ENCODE measurements around the gene UNC5CL. TPM values are rescaled to one million over a fixed set of nuclear protein-coding genes. Genes with fewer than 3 reads are reported as not detected.

The UNC5CL gene
- total and polyA plus RNA-seq, 2 of the 8 experiments (the other 6 are each of a cell fraction or from before 2014, with no cell fraction given): 1.3 to 1.7 TPM

DNA sequence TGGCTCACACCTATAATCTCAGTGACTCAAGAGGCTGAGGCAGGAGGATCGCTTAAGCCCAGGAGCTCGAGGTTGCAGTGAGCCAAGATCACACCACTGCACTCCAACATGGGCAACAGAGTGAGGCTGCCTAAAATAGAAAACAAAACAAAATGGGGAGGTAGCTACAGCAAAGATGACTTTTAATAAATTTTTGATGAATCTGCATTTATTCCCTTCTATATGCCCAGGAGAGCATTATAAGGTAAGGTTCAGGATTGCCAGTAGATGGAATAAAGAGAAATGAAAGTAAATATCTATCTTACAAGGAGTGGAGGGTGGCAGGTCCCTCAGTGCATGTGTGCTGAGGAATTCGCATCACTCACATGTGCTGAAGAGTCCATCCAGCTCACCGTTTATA, 24.2 kb downstream of the UNC5CL start:
- H2AFZ ChIP-seq (ENCODE audit: low read length): no peak overlapping the region
- DNase-seq (ENCODE audit: low read depth in 1 of 2, low spot score in 2 of 2) (no peak), FAIRE-seq (no peak)
- no peaks in the 10 kb centered on the region for H3K36me3 ChIP-seq (ENCODE audit: control insufficient read depth in 2 of 4, insufficient read depth in 4 of 4, low read length in 3 of 4)
- POLR2A ChIA-PET (ENCODE audit: partially characterized antibody): interaction anchor here (1.3 kb wide), 1 partner anchor 13 kb away, joined by 3 read pairs; no protein-coding TSS in a partner anchor
- H3K27ac ChIP-seq (ENCODE audit: low read depth, low read length): no peak overlapping the region
- H4K8ac ChIP-seq (ENCODE audit: extremely low read depth, insufficient read depth, low read length): no peak overlapping the region
- H3K4ac ChIP-seq (replicated peaks; ENCODE audit: insufficient read length, low read depth, low read length): no peak overlapping the region
- no peaks in the 10 kb centered on the region for H3K79me1 ChIP-seq (ENCODE audit: low read depth, low read length)
- no peaks in the 10 kb centered on the region for H3K4me1 ChIP-seq (replicated peaks in 1 of 4; ENCODE audit: control insufficient read depth in 3 of 4, insufficient read depth in 4 of 4, low read length in 3 of 4)
- no peak overlapping the region for H4K5ac ChIP-seq (ENCODE audit: insufficient read length, low read depth, low read length)
- no peak overlapping the region for H2BK15ac ChIP-seq (ENCODE audit: low read length)
- H3K18ac ChIP-seq (ENCODE audit: extremely low read depth, low read length): no peak overlapping the region
- 94% methylated on average over 4 of the region's 4 CpGs; no CpG with 5 or more reads in 1 of the 2 experiments for WGBS, 2 experiments (ENCODE audit: extremely low coverage in 1 of 2, insufficient coverage in 1 of 2, insufficient read length in 1 of 2, insufficient replicate concordance in 2 of 2, low coverage in 1 of 2, low lambda C conversion rate in 2 of 2, missing lambda C conversion rate in 1 of 2)
- no peak overlapping the region for H2AK5ac ChIP-seq (ENCODE audit: low read depth, low read length)
- no peak overlapping the region for H4K91ac ChIP-seq (replicated peaks; ENCODE audit: insufficient read length, low read length)
- no peak overlapping the region for H2BK5ac ChIP-seq (ENCODE audit: low read depth, low read length)
- H3K23ac ChIP-seq (ENCODE audit: insufficient read length): no peak overlapping the region
- peaks cover 0 to 2% of the 10 kb centered on the region in 2 experiments for H4K20me1 ChIP-seq (replicated peaks in 1 of 2; ENCODE audit: control insufficient read depth in 1 of 2, insufficient read depth in 2 of 2, low read length in 2 of 2)
- no peak overlapping the region for H2BK120ac ChIP-seq (replicated peaks; ENCODE audit: low read depth, low read length)
- no peaks in the 10 kb centered on the region for H3K79me2 ChIP-seq (ENCODE audit: control insufficient read depth in 1 of 2, insufficient read depth in 2 of 2, low read length in 2 of 2)
- no peak overlapping the region for H3K14ac ChIP-seq (ENCODE audit: insufficient read length)
- CTCF ChIA-PET (ENCODE audit: partially characterized antibody): interaction anchor here (0.8 to 4.0 kb wide), 5 partner anchors 11 to 119 kb away, joined by 3 to 33 read pairs (median 3); no protein-coding TSS in a partner anchor
- no peak overlapping the region for H3K56ac ChIP-seq (replicated peaks; ENCODE audit: insufficient read length, low read depth, low read length)
- H3K4me3 ChIP-seq (ENCODE audit: extremely low read depth in 1 of 4, insufficient read depth in 2 of 4, low read depth in 3 of 4, low read length in 4 of 4): no peak overlapping the region
- H2BK20ac ChIP-seq (ENCODE audit: low read length): no peak overlapping the region
- H3K9me3 ChIP-seq (ENCODE audit: insufficient read depth in 2 of 2, low read depth in 1 of 2, low read length in 1 of 2): no peaks in the 10 kb centered on the region
- H3K27me3 ChIP-seq (replicated peaks in 1 of 4; ENCODE audit: control insufficient read depth in 3 of 4, extremely low read depth in 1 of 4, insufficient read depth in 3 of 4, low read length in 3 of 4): no peaks in the 10 kb centered on the region
- no peak overlapping the region for H3K9ac ChIP-seq (replicated peaks in 1 of 4; ENCODE audit: extremely low read depth in 1 of 4, low read depth in 3 of 4, low read length in 3 of 4)
- no peak overlapping the region for H2BK12ac ChIP-seq (ENCODE audit: low read depth, low read length)
- no peaks in the 10 kb centered on the region for H3K23me2 ChIP-seq (ENCODE audit: low read depth, low read length)
- H3K4me2 ChIP-seq (ENCODE audit: insufficient read depth in 1 of 2, low read depth in 2 of 2, low read length in 2 of 2): no peak overlapping the region
- TF ChIP-seq RBBP5 (IDR thresholded peaks at IDR 0.05; ENCODE audit: borderline replicate concordance, low read depth, low read length): no peak
- TF ChIP-seq KDM5A (IDR thresholded peaks at IDR 0.05; ENCODE audit: low read length): no peak
- no peak for TF ChIP-seq SIX5 (IDR thresholded peaks at IDR 0.05; ENCODE audit: low read depth, low read length)
- no peak for TF ChIP-seq CBX5 (IDR thresholded peaks at IDR 0.05; ENCODE audit: low read depth, low read length)
- TF ChIP-seq NANOG (IDR thresholded peaks at IDR 0.05; ENCODE audit: insufficient read depth, low read depth, low read length, poor library complexity, severe bottlenecking): no peak
- TF ChIP-seq BACH1 (IDR thresholded peaks at IDR 0.05; ENCODE audit: low read length): no peak
- no peak for TF ChIP-seq KDM4A (IDR thresholded peaks at IDR 0.05; ENCODE audit: low read depth, low read length, severe bottlenecking)
- TF ChIP-seq EZH2 (IDR thresholded peaks at IDR 0.05; ENCODE audit: low read depth, low read length, severe bottlenecking): no peak
- TF ChIP-seq POU5F1 (IDR thresholded peaks at IDR 0.05; ENCODE audit: low read depth, low read length): no peak
- no peak for TF ChIP-seq RNF2 (IDR thresholded peaks at IDR 0.05; ENCODE audit: borderline replicate concordance, low read depth, low read length, missing control alignments, poor library complexity, severe bottlenecking)
- TF ChIP-seq RXRA (IDR thresholded peaks at IDR 0.05; ENCODE audit: insufficient read depth, low read depth, low read length): no peak
- no peak for TF ChIP-seq CBX8 (IDR thresholded peaks at IDR 0.05; ENCODE audit: borderline replicate concordance, low read depth, low read length)
- TF ChIP-seq EP300 (IDR thresholded peaks at IDR 0.05; ENCODE audit: borderline replicate concordance in 1 of 2, low read depth in 2 of 2, low read length in 2 of 2): no peak
- TF ChIP-seq CHD2 (IDR thresholded peaks at IDR 0.05; ENCODE audit: low read length): no peak

Measured in H1 (cell line).